ENCODE measurements around the gene FAM156B.
"Not testable (repeated sequence)": the region's sequence is repeated elsewhere in the genome, so short reads cannot be mapped to it uniquely, and the experiment has no call there.

FAM156B gene, protein sequence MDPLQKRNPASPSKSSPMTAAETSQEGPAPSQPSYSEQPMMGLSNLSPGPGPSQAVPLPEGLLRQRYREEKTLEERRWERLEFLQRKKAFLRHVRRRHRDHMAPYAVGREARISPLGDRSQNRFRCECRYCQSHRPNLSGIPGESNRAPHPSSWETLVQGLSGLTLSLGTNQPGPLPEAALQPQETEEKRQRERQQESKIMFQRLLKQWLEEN

DNA sequence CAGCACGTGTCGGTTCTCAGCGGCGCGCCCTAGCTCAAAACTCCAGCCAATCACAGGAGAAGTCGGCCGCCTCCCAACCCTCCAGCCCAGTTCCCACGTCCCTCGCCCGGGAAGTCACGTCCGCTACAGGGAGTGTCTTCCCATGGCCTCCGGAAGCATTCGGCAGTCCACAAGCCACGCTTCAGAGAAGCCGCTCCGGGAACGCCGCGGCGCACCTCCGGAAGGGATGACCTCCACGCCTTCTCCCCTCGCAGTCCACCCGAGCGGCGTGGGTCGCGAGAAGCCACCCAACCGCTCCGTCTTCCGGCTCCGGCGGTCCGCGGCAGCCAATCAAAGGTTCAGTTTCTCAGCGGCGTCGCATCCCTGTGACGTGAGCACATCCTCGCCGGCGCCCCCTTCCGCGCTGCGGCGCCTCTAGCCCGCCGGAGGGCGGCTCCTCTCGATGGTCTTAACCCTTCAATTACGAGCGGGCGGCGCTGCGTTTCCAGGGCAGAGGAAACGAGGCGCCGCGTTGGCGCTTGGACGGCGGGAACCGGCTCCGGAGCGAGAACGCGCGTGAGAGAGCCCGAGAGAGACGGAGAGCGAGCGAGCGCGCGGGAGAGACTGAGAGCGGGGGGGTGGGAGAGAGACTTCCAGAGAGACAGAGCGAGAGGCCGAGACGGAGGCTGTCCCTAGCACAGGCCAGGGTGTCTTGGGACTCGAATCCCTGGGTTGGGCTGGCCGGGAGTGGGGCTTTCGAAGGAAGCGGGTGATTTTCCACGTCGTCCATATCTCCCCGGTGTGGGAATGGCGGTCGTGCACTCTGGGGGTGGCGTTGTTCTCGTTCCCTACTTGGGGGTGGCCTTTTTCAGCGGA is at the start of gene FAM156B:
FAM156B (plus strand) TSS at position 476 of the 855 bp plus-strand sequence. CDS start 9,896 bp downstream, outside the sequence.
- in situ Hi-C loops (cut with MboI; ENCODE audit: low sequenced_read_pairs, unreplicated experiment); DNase-seq (ENCODE audit: low spot score): not testable (repeated sequence)

DNA sequence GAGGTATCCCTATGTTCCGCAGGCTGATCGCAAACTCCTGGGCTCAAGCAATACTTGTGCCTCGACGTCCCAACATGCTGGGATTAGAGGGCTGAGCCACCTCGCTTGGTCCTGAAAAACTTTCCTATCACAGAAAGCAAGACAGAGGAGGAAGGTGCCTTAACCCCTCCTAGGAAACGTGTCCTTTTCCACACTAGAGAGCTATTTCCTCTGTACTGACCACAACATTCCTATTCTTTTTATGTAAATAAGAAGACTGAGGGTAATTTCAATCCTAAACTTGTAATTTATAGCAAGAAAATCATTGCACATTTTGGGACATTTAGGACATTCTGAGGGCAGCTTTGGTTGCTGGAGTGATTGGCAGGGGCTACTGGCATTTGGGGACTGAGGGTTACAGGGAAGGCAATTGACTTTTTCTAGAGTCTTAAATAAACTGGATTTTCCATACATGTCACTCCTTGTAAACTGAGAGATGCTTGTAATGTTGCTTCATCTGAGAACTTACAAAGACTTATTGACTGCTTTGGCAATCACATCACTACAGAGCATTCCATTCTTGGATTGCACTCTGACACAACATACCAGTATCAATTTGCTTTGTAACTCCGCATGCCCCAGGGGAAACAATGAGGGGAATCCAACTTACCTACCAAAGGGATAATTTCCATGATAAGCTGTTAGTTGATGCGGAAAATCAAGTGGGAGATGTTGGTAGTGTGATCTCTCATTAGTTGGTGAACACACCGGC is 44.8 kb upstream of the FAM156B start:
- TF ChIP-seq, protein P1, sequence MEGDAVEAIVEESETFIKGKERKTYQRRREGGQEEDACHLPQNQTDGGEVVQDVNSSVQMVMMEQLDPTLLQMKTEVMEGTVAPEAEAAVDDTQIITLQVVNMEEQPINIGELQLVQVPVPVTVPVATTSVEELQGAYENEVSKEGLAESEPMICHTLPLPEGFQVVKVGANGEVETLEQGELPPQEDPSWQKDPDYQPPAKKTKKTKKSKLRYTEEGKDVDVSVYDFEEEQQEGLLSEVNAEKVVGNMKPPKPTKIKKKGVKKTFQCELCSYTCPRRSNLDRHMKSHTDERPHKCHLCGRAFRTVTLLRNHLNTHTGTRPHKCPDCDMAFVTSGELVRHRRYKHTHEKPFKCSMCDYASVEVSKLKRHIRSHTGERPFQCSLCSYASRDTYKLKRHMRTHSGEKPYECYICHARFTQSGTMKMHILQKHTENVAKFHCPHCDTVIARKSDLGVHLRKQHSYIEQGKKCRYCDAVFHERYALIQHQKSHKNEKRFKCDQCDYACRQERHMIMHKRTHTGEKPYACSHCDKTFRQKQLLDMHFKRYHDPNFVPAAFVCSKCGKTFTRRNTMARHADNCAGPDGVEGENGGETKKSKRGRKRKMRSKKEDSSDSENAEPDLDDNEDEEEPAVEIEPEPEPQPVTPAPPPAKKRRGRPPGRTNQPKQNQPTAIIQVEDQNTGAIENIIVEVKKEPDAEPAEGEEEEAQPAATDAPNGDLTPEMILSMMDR (IDR thresholded peaks at IDR 0.05; ENCODE audit: borderline replicate concordance, control extremely low read depth, extremely low read depth, insufficient read depth, missing control alignments) = no peak
- no peak for DNase-seq (ENCODE audit: low spot score)
- in situ Hi-C loops (cut with MboI; ENCODE audit: low sequenced_read_pairs, unreplicated experiment) = no loop called here

DNA sequence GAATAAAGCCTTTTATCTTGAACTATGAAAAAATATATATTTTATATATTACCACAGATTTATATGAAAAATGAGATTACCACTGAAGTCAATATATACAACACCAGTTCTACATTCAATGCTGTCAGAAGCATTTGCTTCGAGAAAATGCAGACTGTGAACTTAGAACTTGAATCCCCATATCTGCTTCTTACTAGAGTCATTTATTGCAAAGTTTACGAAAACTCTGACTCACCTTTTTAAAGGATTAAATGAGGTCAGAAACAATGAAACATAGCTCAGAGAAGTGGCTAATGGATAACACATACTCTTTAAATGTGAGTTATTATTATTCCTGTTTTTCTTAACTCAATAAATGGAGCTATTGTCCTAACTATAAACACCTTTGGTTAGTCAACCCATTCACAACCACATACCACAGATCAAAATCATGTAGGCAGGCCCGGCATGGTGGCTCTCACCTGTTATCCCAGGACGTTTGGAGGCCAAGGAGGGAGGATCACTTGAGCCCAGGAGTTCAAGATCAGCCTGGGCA is 40.1 kb upstream of the FAM156B start:
- in situ Hi-C loops (cut with MboI; ENCODE audit: low sequenced_read_pairs, unreplicated experiment) = not testable (repeated sequence)

DNA sequence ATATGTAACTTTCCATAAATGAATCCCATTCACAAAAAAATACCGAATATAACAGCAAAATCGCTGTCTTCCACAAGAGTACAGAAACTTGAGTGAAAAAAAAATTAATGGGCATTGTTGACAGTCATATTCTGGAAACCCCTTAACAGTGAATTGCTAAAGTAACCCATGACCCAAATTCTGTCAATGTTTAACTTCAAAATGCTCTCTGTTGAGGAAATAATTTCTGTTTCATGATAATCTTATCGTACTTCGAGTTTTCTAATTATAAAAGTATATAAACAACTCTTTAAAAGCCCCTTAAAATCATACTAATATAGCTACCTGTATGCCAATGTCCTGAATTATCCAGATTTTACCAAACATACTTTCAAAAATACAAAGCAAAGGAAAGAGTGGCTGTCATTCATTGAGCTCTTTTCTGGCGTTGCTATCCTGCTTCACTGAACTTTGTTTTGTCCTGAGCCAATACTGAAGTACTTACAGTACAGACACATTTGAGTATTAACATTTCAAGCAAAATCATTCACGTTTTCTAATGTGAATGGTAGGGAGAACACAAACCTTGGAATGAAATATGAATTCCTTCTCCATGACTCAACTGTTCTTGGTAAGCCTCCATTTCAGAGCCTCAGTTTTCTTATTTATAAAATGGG is 31.7 kb upstream of the FAM156B start:
- no peak for DNase-seq (ENCODE audit: low spot score)
- in situ Hi-C loops (cut with MboI; ENCODE audit: low sequenced_read_pairs, unreplicated experiment) = no loop called here
- TF ChIP-seq, protein P1 (IDR thresholded peaks at IDR 0.05; ENCODE audit: borderline replicate concordance, control extremely low read depth, extremely low read depth, insufficient read depth, missing control alignments) = no peak

More for the DNA sequence above, 40.1 kb upstream of the FAM156B start:
- DNase-seq (ENCODE audit: low spot score) = not testable (repeated sequence)

DNA sequence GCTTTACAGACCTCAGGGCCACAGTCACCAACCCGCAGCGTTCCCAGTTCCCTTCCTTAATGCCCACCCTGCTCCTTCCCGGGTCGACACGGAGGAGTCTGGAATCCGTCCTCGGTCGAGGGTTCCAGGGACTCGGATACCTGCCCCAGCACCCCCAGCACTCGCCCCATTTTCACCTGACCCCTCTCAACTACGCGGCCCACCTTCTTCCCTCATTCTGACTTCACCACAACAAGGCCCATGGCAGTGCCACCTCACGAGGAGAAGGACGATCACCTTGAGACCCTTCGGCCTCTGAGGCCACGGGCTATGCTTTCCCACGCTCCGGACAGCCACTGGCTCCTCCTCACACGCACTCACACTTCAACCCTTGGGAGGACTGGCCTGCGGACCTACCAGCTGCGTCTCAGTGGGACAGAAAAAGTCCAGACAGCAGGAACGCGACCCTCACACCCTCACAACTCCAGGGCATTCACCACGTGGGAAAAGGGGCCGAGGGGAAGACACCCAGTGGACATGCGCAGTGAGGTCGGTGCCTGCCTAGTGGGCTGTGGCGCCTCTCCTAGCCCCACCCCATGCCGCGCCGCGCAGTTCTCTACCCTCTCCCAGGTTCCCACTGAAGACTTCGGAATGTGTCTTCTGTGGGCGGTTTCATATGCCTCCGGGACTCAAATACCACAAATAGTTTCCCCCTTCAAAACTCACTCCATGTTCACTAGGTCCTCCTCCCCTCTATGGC is 29.4 kb upstream of the FAM156B start, which contains the start of gene XAGE3:
XAGE3 (minus strand) TSS at position 474 of the 739 bp plus-strand sequence. CDS start 950 bp downstream, outside the sequence.
- no peak for DNase-seq (ENCODE audit: low spot score)
- TF ChIP-seq, protein P1 (IDR thresholded peaks at IDR 0.05; ENCODE audit: borderline replicate concordance, control extremely low read depth, extremely low read depth, insufficient read depth, missing control alignments) = no peak
- in situ Hi-C loops (cut with MboI; ENCODE audit: low sequenced_read_pairs, unreplicated experiment) = no loop called here

DNA sequence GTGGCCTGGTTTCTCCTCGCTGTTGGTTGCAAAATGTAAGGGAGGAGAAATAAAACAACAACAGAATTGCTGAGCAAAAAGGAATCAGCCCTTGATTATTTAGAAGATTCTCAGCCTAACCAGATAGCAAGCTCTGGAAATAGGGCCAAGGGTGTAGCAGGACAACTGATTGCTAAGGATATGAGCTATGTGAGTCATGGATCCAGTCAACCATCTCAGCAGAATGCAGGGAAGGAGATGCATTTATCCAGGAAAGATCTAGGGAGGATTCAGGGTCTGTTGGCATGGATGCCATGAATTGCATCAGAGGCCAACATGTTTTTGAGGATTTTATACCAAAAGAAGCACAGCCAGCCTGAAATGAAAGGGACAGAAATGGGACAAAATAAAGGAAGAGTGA is 27.1 kb upstream of the FAM156B start:
- in situ Hi-C loops (cut with MboI; ENCODE audit: low sequenced_read_pairs, unreplicated experiment) = no loop called here
- TF ChIP-seq, protein P1 (IDR thresholded peaks at IDR 0.05; ENCODE audit: borderline replicate concordance, control extremely low read depth, extremely low read depth, insufficient read depth, missing control alignments) = no peak
- no peak for DNase-seq (ENCODE audit: low spot score)

DNA sequence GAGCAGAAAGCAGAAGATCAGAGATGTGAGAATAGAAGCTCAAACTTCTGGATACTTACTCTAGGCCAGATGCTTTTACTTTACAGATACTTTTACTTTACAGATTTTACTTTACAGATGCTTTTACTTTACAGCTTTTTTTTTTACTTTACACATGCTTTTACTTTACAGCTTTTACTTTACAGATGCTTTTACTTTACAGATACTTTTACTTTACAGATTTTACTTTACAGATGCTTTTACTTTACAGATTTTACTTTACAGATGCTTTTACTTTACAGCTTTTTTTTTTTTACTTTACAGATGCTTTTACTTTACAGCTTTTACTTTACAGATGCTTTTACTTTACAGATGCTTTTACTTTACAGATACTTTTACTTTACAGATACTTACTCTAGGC is 23.3 kb upstream of the FAM156B start:
- DNase-seq (ENCODE audit: low spot score); in situ Hi-C loops (cut with MboI; ENCODE audit: low sequenced_read_pairs, unreplicated experiment): not testable (repeated sequence)
